ENCODE data around the gene SPATS2L.

The SPATS2L gene

DNA sequence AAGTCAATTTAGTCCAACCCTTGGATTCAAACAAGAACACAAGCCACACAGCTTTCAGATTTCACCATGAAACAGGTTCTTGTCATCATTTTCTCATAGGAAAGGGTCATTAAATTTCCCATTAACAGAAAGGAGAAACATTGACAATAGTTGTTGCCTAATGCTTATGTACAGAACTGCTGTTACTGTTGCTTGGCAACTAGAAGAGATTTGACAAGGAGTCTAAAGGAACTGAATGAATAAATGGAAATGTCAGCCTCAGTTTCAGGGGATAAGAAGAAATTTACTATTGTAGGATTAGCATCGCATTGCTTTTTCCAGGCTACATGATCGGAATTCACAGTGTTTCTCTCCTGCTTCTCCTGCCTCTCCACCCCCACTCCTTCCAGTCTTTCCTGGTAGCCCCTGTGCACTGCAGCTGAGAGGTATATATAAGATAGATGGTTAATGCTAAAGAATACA lies 90.3 kb downstream of the SPATS2L start:
- TF ChIP-seq TEAD4 (IDR thresholded peaks at IDR 0.05) (no peak), EGR1 (IDR thresholded peaks at IDR 0.05) (no peak), CEBPB (IDR thresholded peaks at IDR 0.05) (no peak), FOXM1 (IDR thresholded peaks at IDR 0.05; ENCODE audit: borderline replicate concordance, low read depth) (no peak), RAD21 (IDR thresholded peaks at IDR 0.05; ENCODE audit: low read depth) (no peak), NFIC (IDR thresholded peaks at IDR 0.05) (no peak), ZBTB7A (IDR thresholded peaks at IDR 0.05; ENCODE audit: low read depth) (no peak), EP300 (IDR thresholded peaks at IDR 0.05; ENCODE audit: borderline replicate concordance) (no peak), REST (IDR thresholded peaks at IDR 0.05; ENCODE audit: low read depth) (no peak), TCF12 (IDR thresholded peaks at IDR 0.05; ENCODE audit: low read depth) (no peak), YY1 (IDR thresholded peaks at IDR 0.05; ENCODE audit: low read depth) (no peak), CREB1 (IDR thresholded peaks at IDR 0.05; ENCODE audit: low read depth) (no peak), TAF1 (IDR thresholded peaks at IDR 0.05; ENCODE audit: low read depth) (no peak)
- TF ChIP-seq, protein P1, sequence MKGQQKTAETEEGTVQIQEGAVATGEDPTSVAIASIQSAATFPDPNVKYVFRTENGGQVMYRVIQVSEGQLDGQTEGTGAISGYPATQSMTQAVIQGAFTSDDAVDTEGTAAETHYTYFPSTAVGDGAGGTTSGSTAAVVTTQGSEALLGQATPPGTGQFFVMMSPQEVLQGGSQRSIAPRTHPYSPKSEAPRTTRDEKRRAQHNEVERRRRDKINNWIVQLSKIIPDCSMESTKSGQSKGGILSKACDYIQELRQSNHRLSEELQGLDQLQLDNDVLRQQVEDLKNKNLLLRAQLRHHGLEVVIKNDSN (IDR thresholded peaks at IDR 0.05), result no peak
- TF ChIP-seq, protein P2, sequence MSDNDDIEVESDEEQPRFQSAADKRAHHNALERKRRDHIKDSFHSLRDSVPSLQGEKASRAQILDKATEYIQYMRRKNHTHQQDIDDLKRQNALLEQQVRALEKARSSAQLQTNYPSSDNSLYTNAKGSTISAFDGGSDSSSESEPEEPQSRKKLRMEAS (IDR thresholded peaks at IDR 0.05), result no peak

DNA sequence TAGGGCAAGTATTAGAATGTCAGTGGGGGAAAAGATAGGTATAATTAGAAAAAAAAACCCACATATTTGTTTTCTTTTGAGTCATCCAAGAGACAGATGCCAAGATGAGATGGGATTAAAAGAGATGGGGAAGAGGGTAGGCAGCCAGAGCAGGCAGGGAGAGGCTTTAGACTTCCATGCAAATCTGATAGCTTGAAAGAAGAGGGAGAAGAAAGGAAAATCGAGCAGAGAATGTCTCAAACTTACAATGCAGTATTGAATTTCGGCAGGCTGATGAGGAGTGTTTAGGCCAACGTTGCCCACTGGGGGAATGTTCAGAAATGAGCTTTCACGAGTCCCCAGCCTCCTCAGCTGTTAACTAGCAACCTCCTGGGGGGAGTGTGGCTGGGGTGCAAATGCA lies 91.3 kb downstream of the SPATS2L start:
- no peak for TF ChIP-seq EGR1 (IDR thresholded peaks at IDR 0.05)
- TF ChIP-seq YY1 (IDR thresholded peaks at IDR 0.05; ENCODE audit: low read depth), result no peak
- TF ChIP-seq FOXM1 (IDR thresholded peaks at IDR 0.05; ENCODE audit: borderline replicate concordance, low read depth), result no peak
- no peak for TF ChIP-seq RAD21 (IDR thresholded peaks at IDR 0.05; ENCODE audit: low read depth)
- TF ChIP-seq ZBTB7A (IDR thresholded peaks at IDR 0.05; ENCODE audit: low read depth), result no peak
- TF ChIP-seq, protein P2 (IDR thresholded peaks at IDR 0.05), result no peak
- no peak for TF ChIP-seq EP300 (IDR thresholded peaks at IDR 0.05; ENCODE audit: borderline replicate concordance)
- no peak for TF ChIP-seq TEAD4 (IDR thresholded peaks at IDR 0.05)
- TF ChIP-seq NFIC (IDR thresholded peaks at IDR 0.05), result no peak
- TF ChIP-seq REST (IDR thresholded peaks at IDR 0.05; ENCODE audit: low read depth), result no peak
- TF ChIP-seq TAF1 (IDR thresholded peaks at IDR 0.05; ENCODE audit: low read depth), result no peak
- no peak for TF ChIP-seq CEBPB (IDR thresholded peaks at IDR 0.05)
- TF ChIP-seq, protein P1 (IDR thresholded peaks at IDR 0.05), result no peak
- TF ChIP-seq TCF12 (IDR thresholded peaks at IDR 0.05; ENCODE audit: low read depth), result no peak
- TF ChIP-seq CREB1 (IDR thresholded peaks at IDR 0.05; ENCODE audit: low read depth), result no peak

GRCh38 chr2:200399046-200399445 lies 92.6 kb downstream of the SPATS2L start:
- TF ChIP-seq NFIC (IDR thresholded peaks at IDR 0.05) (no peak), YY1 (IDR thresholded peaks at IDR 0.05; ENCODE audit: low read depth) (no peak), EP300 (IDR thresholded peaks at IDR 0.05; ENCODE audit: borderline replicate concordance) (no peak), FOXM1 (IDR thresholded peaks at IDR 0.05; ENCODE audit: borderline replicate concordance, low read depth) (no peak), REST (IDR thresholded peaks at IDR 0.05; ENCODE audit: low read depth) (no peak), EGR1 (IDR thresholded peaks at IDR 0.05) (no peak), ZBTB7A (IDR thresholded peaks at IDR 0.05; ENCODE audit: low read depth) (no peak), CEBPB (IDR thresholded peaks at IDR 0.05) (no peak)
- TF ChIP-seq, protein P2 (IDR thresholded peaks at IDR 0.05), result no peak

DNA sequence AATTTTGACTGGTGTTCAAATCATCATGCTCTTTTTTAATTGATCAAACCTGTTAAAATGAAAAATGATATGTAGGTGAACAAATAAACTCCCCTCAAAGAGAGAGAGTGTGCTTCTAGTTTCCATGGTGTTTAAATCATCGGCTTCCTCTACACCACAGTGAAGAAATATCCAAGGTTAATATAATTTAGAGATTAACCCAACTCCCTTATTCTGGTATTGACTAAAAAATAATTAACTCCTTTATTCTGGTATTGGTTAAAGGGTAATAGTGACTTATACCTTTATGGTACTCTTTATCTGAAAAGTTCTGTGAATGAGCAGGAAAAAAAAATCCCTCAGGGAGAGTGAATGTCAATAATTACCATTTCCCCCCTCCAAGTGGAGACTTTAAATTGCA lies 93.1 kb downstream of the SPATS2L start:
- TF ChIP-seq, protein P2 (IDR thresholded peaks at IDR 0.05), result no peak
- TF ChIP-seq TAF1 (IDR thresholded peaks at IDR 0.05; ENCODE audit: low read depth), result no peak
- TF ChIP-seq RAD21 (IDR thresholded peaks at IDR 0.05; ENCODE audit: low read depth), result no peak
- no peak for TF ChIP-seq TCF12 (IDR thresholded peaks at IDR 0.05; ENCODE audit: low read depth)
- TF ChIP-seq CEBPB (IDR thresholded peaks at IDR 0.05), result no peak
- TF ChIP-seq TEAD4 (IDR thresholded peaks at IDR 0.05), result no peak
- no peak for TF ChIP-seq REST (IDR thresholded peaks at IDR 0.05; ENCODE audit: low read depth)
- TF ChIP-seq, protein P1 (IDR thresholded peaks at IDR 0.05), result no peak

Measured in Ishikawa (cell line).